GM12878 (cell line): ENCODE results near the gene TUNAR. TPM values are rescaled to one million over a fixed set of nuclear protein-coding genes. Genes with fewer than 3 reads are reported as not detected.

ENCODE experiments used
- ATAC-seq: fragments of 200-7000 bp; cut with Tn5 transposase; 3 replicates; pipeline ENCODE4 v1.9.1; 2020; ENCODE audit warnings: mild to moderate bottlenecking, moderate library complexity
- BruUV-seq: library from RNA; stranded (reverse); fragments of 400-500 nt; replicated peaks from 2 replicates; lab custom pipeline; 2021; lab: Mats Ljungman, UMichigan
- CTCF ChIA-PET: fragments of 300-600 bp; sonication (Branson Sonifier 250); formaldehyde crosslinking; extraction: SDS; loops from one replicate; lab custom pipeline; 2021; ENCODE audit warnings: inconsistent platforms; lab: Yijun Ruan, JAX
- POLR2A ChIA-PET: fragments of 350-600 bp; formaldehyde crosslinking; extraction: SDS; loops from one replicate; lab custom pipeline; 2021; ENCODE audit warnings: inconsistent platforms; lab: Charles Lee
- RAD21 ChIA-PET: fragments of 300-600 bp; sonication (Branson Sonifier 250); formaldehyde crosslinking; loops from one replicate; lab custom pipeline; 2023; ENCODE audit warnings: antibody characterized with exemption; ENCODE audit not compliant: unreplicated experiment; lab: Charles Lee
- SMC1A ChIA-PET: fragments of 300-600 bp; sonication (Branson Sonifier 250); formaldehyde crosslinking; loops from one replicate; lab custom pipeline; 2023; ENCODE audit not compliant: unreplicated experiment, uncharacterized antibody; lab: Charles Lee
- DNase-seq: peaks from one replicate; pipeline ENCODE4 v3.0.0-alpha.2; 2011; ENCODE audit warnings: low read depth, low spot score
- FAIRE-seq: peaks from 3 replicates; lab custom pipeline; 2011; peaks lifted over from hg19 to GRCh38; lab: Jason Lieb, UNC
- H2AFZ ChIP-seq: 2 replicates; pipeline ENCODE4 v1.6.0; 2011; ENCODE audit warnings: low read depth, low read length, control low read depth; ENCODE audit not compliant: control insufficient read depth
- H3K27ac ChIP-seq: 2 replicates; pipeline ENCODE4 v1.5.1; 2011; ENCODE audit warnings: control low read depth; ENCODE audit not compliant: control insufficient read depth, insufficient read depth
- H3K27me3 ChIP-seq, 2 experiments: replicated peaks in 1 of 2; 2 replicates each; pipeline versions ENCODE4 v1.6.0 to v1.6.1; 2011; ENCODE audit warnings: low read length in 1 of 2; ENCODE audit not compliant: control insufficient read depth in 2 of 2, insufficient read depth in 2 of 2
- H3K36me3 ChIP-seq, 2 experiments: 2 replicates each; pipeline ENCODE4 v1.5.1; 2011; ENCODE audit warnings: low read length in 1 of 2; ENCODE audit not compliant: control insufficient read depth in 2 of 2, insufficient read depth in 2 of 2
- H3K4me1 ChIP-seq: 2 replicates; pipeline ENCODE4 v1.6.1; 2011; ENCODE audit warnings: mild to moderate bottlenecking, low read length, moderate library complexity, mixed read lengths; ENCODE audit not compliant: control insufficient read depth, insufficient read depth
- H3K4me2 ChIP-seq: 2 replicates; pipeline ENCODE4 v1.6.0; 2011; ENCODE audit warnings: control low read depth; ENCODE audit not compliant: control insufficient read depth, insufficient read depth
- H3K4me3 ChIP-seq: fragments of 200-600 bp; sonication (generic); 2 replicates; pipeline ENCODE4 v1.5.1; 2016
- H3K79me2 ChIP-seq: 2 replicates; pipeline ENCODE4 v1.6.0; 2011; ENCODE audit warnings: low read length; ENCODE audit not compliant: control insufficient read depth, insufficient read depth
- H3K9ac ChIP-seq: 2 replicates; pipeline ENCODE4 v1.8.0; 2011; ENCODE audit warnings: low read length, control low read depth, mixed read lengths; ENCODE audit not compliant: control insufficient read depth, insufficient read depth
- H3K9me3 ChIP-seq: replicated peaks from 3 replicates; pipeline ENCODE4 v1.5.1; 2011; ENCODE audit warnings: mild to moderate bottlenecking, low read length; ENCODE audit not compliant: control insufficient read depth, insufficient read depth
- H4K20me1 ChIP-seq: 2 replicates; pipeline ENCODE4 v1.6.0; 2011; ENCODE audit not compliant: control insufficient read depth, insufficient read depth
- ATF7 ChIP-seq: fragments of 450-650 bp; IDR thresholded peaks from 2 replicates; pipeline ENCODE4 v1.6.1; 2016; ENCODE audit warnings: low read depth, mild to moderate bottlenecking
- BCL11A ChIP-seq: IDR thresholded peaks from 2 replicates; pipeline ENCODE4 v1.6.1; 2011; ENCODE audit warnings: low read depth, low read length
- BHLHE40 ChIP-seq, 2 experiments: fragments of 450-650 bp in 1 of 2; IDR thresholded peaks; 2 replicates each; pipeline ENCODE4 v1.6.1; 2011 to 2017; ENCODE audit warnings: low read depth in 2 of 2, borderline replicate concordance in 1 of 2, improper control_type of control experiment in 1 of 2, low read length in 1 of 2, mild to moderate bottlenecking in 1 of 2
- EGR1 ChIP-seq, 2 experiments: IDR thresholded peaks; 1 replicate in 1 of 2; 2 replicates in 1 of 2; pipeline ENCODE4 v1.6.1; 2011 to 2012; ENCODE audit warnings: low read depth in 2 of 2, low read length in 2 of 2, borderline replicate concordance in 1 of 2, mild to moderate bottlenecking in 1 of 2, moderate library complexity in 1 of 2
- ESRRA ChIP-seq: IDR thresholded peaks from 2 replicates; pipeline ENCODE4 v1.6.1; 2012; ENCODE audit warnings: mild to moderate bottlenecking, low read length, improper control_type of control experiment
- HDAC6 ChIP-seq: fragments of 200-600 bp; sonication (generic); IDR thresholded peaks from one replicate; pipeline ENCODE4 v1.8.0; 2017; ENCODE audit warnings: antibody characterized with exemption; ENCODE audit not compliant: unreplicated experiment
- HDGF ChIP-seq: fragments of 450-650 bp; IDR thresholded peaks from 2 replicates; pipeline ENCODE4 v1.6.1; 2016; ENCODE audit warnings: antibody characterized with exemption
- KLF5 ChIP-seq: fragments of 450-650 bp; IDR thresholded peaks from 2 replicates; pipeline ENCODE4 v1.6.1; 2014; ENCODE audit warnings: mild to moderate bottlenecking; ENCODE audit not compliant: partially characterized antibody
- MYC ChIP-seq: IDR thresholded peaks from 2 replicates; pipeline ENCODE4 v1.6.1; 2011; ENCODE audit warnings: mild to moderate bottlenecking, low read length, moderate library complexity, inconsistent platforms; ENCODE audit not compliant: insufficient read depth, insufficient replicate concordance, insufficient read length, severe bottlenecking
- PAX5 ChIP-seq: IDR thresholded peaks from 2 replicates; pipeline ENCODE4 v1.6.1; 2011; ENCODE audit warnings: low read depth, low read length, borderline replicate concordance
- POLR2AphosphoS2 ChIP-seq: IDR thresholded peaks from 2 replicates; pipeline ENCODE4 v1.6.1; 2011; ENCODE audit warnings: low read depth, mild to moderate bottlenecking, low read length, improper control_type of control experiment, moderate library complexity
- SP1 ChIP-seq: IDR thresholded peaks from one replicate; pipeline ENCODE4 v1.6.1; 2011; ENCODE audit warnings: low read depth, low read length
- SPI1 ChIP-seq: IDR thresholded peaks from 2 replicates; pipeline ENCODE4 v1.6.1; 2011; ENCODE audit warnings: low read depth, mild to moderate bottlenecking, low read length, moderate library complexity, borderline replicate concordance; ENCODE audit not compliant: insufficient read depth
- WGBS: methylation state at CpG from one replicate; pipeline ENCODE4 v1.1.6; 2016; ENCODE audit warnings: low lambda C conversion rate; ENCODE audit not compliant: insufficient replicate concordance, insufficient coverage; ENCODE audit errors: missing lambda C conversion rate; 5-methylcytosine and 5-hydroxymethylcytosine counted together
- in situ Hi-C: fragments of 300-500 bp; cut with MboI; formaldehyde crosslinking; loops from 9 replicates; pipeline ENCODE4 v1.14.3; 2018; ENCODE audit warnings: mixed read lengths
- intact Hi-C: fragments of 100-400 bp; cut with micrococcal nuclease; formaldehyde crosslinking; loops from one replicate; pipeline ENCODE4 v1.14.2; 2022; ENCODE audit not compliant: unreplicated experiment
- polyA plus RNA-seq, 11 experiments: library from polyadenylated mRNA; depleted of rRNA in 4 of 11; unstranded in 6 of 11; stranded (reverse) in 5 of 11; fragments of >200 nt; fragmentation: Nextera tagmentation in 4 of 11; fragmentation: Illumina TruSeq in 1 of 11; extraction: Ambion mirVana in 4 of 11; extraction: Trizol in 1 of 11; gene quantifications; 1 replicate in 1 of 11; 2 replicates in 10 of 11; pipeline versions ENCODE4 v1.2.1 to v1.2.3, GENCODE V29; 2011 to 2016; ENCODE audit warnings: inconsistent platforms in 2 of 11, missing spikeins in 2 of 11, low read depth in 1 of 11
- total RNA-seq, 4 experiments: library from RNA; depleted of rRNA in 3 of 4; stranded (reverse); fragments of >200 nt in 3 of 4; fragmentation: Illumina TruSeq in 1 of 4; extraction: Trizol in 1 of 4; gene quantifications; 2 replicates each; pipeline versions ENCODE4 v1.2.1 to v1.2.3, GENCODE V29; 2013 to 2021
- TF ChIP-seq, protein P1 (sequence below): fragments of 450-650 bp; IDR thresholded peaks from 2 replicates; pipeline ENCODE4 v1.6.1; 2017; ENCODE audit warnings: mild to moderate bottlenecking
- TF ChIP-seq, protein P2 (sequence below): fragments of 450-650 bp; conservative IDR thresholded peaks from 2 replicates; pipeline ENCODE4 v1.6.1; 2017; ENCODE audit warnings: mild to moderate bottlenecking, moderate library complexity
- TF ChIP-seq, protein P3 (sequence below): fragments of 450-650 bp; IDR thresholded peaks from 2 replicates; pipeline ENCODE4 v1.6.1; 2017; ENCODE audit warnings: mild to moderate bottlenecking, moderate library complexity
- TF ChIP-seq, protein P4 (sequence below): IDR thresholded peaks from 2 replicates; pipeline ENCODE4 v1.6.1; 2012; ENCODE audit warnings: low read depth, low read length, improper control_type of control experiment

TUNAR gene
- total and polyA plus RNA-seq, 10 of the 15 experiments (the other 5 are each of a cell fraction or from before 2014, with no cell fraction given): 0.02 TPM; not detected in 9

DNA sequence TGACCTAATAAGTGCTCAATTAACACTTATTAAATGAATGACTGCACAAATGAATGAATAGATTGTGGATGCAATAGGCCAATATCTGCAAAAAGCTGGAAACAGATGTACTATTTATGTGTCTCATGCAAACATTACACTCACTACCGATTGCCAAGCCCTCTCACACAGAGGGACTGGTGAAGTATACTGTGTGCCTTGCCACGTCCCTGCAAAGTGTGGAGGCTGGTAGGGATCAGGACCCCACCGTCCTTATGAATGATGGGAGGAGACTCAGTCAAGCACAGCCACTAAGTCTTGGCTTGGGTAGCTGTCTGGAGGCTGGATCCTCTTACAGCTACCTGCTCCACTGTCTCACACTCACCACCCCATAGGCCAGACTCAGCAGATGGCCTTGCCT, 3.9 kb upstream of the TUNAR start:
- in situ Hi-C loops (no loop called here), intact Hi-C loops (no loop called here)
- ATAC-seq: no peak
- FAIRE-seq: no peak
- BruUV-seq: no TSS peak
- H3K27ac ChIP-seq: no peak overlapping the region
- WGBS: 12% methylated on average over 3 of the region's 3 CpGs
- SMC1A ChIA-PET: no interaction called here
- H3K4me1 ChIP-seq: no peaks in the 10 kb centered on the region
- H4K20me1 ChIP-seq: no peaks in the 10 kb centered on the region
- H3K9ac ChIP-seq: no peak overlapping the region
- H3K27me3 ChIP-seq: peaks cover 1 to 8% of the 10 kb centered on the region in 2 experiments; a peak in 3 of 4 replicates
- H3K9me3 ChIP-seq: no peaks in the 10 kb centered on the region
- H3K79me2 ChIP-seq: no peaks in the 10 kb centered on the region
- H2AFZ ChIP-seq: no peak overlapping the region
- POLR2A ChIA-PET: no interaction called here
- H3K4me3 ChIP-seq: no peak overlapping the region
- RAD21 ChIA-PET: no interaction called here
- H3K36me3 ChIP-seq: no peaks in the 10 kb centered on the region
- H3K4me2 ChIP-seq: no peak overlapping the region
- DNase-seq: no peak
- CTCF ChIA-PET: no interaction called here
- TF ChIP-seq ESRRA: no peak
- TF ChIP-seq, protein P1, sequence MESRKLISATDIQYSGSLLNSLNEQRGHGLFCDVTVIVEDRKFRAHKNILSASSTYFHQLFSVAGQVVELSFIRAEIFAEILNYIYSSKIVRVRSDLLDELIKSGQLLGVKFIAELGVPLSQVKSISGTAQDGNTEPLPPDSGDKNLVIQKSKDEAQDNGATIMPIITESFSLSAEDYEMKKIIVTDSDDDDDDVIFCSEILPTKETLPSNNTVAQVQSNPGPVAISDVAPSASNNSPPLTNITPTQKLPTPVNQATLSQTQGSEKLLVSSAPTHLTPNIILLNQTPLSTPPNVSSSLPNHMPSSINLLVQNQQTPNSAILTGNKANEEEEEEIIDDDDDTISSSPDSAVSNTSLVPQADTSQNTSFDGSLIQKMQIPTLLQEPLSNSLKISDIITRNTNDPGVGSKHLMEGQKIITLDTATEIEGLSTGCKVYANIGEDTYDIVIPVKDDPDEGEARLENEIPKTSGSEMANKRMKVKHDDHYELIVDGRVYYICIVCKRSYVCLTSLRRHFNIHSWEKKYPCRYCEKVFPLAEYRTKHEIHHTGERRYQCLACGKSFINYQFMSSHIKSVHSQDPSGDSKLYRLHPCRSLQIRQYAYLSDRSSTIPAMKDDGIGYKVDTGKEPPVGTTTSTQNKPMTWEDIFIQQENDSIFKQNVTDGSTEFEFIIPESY: no peak
- no peak for TF ChIP-seq SP1
- TF ChIP-seq, protein P2, sequence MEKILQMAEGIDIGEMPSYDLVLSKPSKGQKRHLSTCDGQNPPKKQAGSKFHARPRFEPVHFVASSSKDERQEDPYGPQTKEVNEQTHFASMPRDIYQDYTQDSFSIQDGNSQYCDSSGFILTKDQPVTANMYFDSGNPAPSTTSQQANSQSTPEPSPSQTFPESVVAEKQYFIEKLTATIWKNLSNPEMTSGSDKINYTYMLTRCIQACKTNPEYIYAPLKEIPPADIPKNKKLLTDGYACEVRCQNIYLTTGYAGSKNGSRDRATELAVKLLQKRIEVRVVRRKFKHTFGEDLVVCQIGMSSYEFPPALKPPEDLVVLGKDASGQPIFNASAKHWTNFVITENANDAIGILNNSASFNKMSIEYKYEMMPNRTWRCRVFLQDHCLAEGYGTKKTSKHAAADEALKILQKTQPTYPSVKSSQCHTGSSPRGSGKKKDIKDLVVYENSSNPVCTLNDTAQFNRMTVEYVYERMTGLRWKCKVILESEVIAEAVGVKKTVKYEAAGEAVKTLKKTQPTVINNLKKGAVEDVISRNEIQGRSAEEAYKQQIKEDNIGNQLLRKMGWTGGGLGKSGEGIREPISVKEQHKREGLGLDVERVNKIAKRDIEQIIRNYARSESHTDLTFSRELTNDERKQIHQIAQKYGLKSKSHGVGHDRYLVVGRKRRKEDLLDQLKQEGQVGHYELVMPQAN: no peak
- TF ChIP-seq MYC: no peak
- no peak for TF ChIP-seq POLR2AphosphoS2
- TF ChIP-seq KLF5: no peak
- TF ChIP-seq BHLHE40 (IDR thresholded peaks at IDR 0.05; ENCODE audit: borderline replicate concordance in 1 of 2, low read depth in 2 of 2, low read length in 1 of 2): no peak
- TF ChIP-seq, protein P3, sequence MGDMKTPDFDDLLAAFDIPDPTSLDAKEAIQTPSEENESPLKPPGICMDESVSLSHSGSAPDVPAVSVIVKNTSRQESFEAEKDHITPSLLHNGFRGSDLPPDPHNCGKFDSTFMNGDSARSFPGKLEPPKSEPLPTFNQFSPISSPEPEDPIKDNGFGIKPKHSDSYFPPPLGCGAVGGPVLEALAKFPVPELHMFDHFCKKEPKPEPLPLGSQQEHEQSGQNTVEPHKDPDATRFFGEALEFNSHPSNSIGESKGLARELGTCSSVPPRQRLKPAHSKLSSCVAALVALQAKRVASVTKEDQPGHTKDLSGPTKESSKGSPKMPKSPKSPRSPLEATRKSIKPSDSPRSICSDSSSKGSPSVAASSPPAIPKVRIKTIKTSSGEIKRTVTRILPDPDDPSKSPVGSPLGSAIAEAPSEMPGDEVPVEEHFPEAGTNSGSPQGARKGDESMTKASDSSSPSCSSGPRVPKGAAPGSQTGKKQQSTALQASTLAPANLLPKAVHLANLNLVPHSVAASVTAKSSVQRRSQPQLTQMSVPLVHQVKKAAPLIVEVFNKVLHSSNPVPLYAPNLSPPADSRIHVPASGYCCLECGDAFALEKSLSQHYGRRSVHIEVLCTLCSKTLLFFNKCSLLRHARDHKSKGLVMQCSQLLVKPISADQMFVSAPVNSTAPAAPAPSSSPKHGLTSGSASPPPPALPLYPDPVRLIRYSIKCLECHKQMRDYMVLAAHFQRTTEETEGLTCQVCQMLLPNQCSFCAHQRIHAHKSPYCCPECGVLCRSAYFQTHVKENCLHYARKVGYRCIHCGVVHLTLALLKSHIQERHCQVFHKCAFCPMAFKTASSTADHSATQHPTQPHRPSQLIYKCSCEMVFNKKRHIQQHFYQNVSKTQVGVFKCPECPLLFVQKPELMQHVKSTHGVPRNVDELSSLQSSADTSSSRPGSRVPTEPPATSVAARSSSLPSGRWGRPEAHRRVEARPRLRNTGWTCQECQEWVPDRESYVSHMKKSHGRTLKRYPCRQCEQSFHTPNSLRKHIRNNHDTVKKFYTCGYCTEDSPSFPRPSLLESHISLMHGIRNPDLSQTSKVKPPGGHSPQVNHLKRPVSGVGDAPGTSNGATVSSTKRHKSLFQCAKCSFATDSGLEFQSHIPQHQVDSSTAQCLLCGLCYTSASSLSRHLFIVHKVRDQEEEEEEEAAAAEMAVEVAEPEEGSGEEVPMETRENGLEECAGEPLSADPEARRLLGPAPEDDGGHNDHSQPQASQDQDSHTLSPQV: no peak
- no peak for TF ChIP-seq ATF7
- TF ChIP-seq PAX5: no peak
- TF ChIP-seq, protein P4, sequence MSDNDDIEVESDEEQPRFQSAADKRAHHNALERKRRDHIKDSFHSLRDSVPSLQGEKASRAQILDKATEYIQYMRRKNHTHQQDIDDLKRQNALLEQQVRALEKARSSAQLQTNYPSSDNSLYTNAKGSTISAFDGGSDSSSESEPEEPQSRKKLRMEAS: no peak
- TF ChIP-seq BCL11A: no peak
- no peak for TF ChIP-seq SPI1
- no peak for TF ChIP-seq HDGF
- no peak for TF ChIP-seq HDAC6
- TF ChIP-seq EGR1 (IDR thresholded peaks at IDR 0.05; ENCODE audit: borderline replicate concordance in 1 of 2, low read depth in 2 of 2, low read length in 2 of 2): no peak
